HG03457 (cell line): Measurements from ENCODE around the gene RASSF4.
A peak's percentile ranks its signal among the peaks of the same experiment; 100 is the strongest.

Experiments used
- ATAC-seq: cut with Tn5 transposase; IDR thresholded peaks from one replicate; pipeline ENCODE4 v1.9.1; 2021; ENCODE audit warnings: moderate number of reproducible peaks; ENCODE audit not compliant: unreplicated experiment

The RASSF4 gene

GRCh38 chr10:44947371-44948152, 12.0 kb upstream of the RASSF4 start:
- ATAC-seq = peak; percentile 42

- no peak for ATAC-seq
These were observed 11.0 kb upstream of the RASSF4 start for GRCh38 chr10:44948642-44949041.

GRCh38 chr10:44949127-44949802, 10.3 kb upstream of the RASSF4 start:
- ATAC-seq = no peak

GRCh38 chr10:44949915-44950314, 9.7 kb upstream of the RASSF4 start:
- ATAC-seq = no peak

- ATAC-seq = no peak
These were observed 9.0 kb upstream of the RASSF4 start for GRCh38 chr10:44950326-44951225.

GRCh38 chr10:44951576-44952226, 7.9 kb upstream of the RASSF4 start:
- no peak for ATAC-seq

- ATAC-seq = no peak
These were observed 6.8 kb upstream of the RASSF4 start for GRCh38 chr10:44952779-44953231.

GRCh38 chr10:44954042-44954441, 5.6 kb upstream of the RASSF4 start:
- ATAC-seq = no peak

- ATAC-seq = no peak
These were observed 4.6 kb upstream of the RASSF4 start for GRCh38 chr10:44954962-44955361.

- no peak for ATAC-seq
These were observed 4.1 kb upstream of the RASSF4 start for GRCh38 chr10:44955413-44956070.

- no peak for ATAC-seq
These were observed 3.4 kb upstream of the RASSF4 start for GRCh38 chr10:44956226-44956625.

GRCh38 chr10:44956717-44957706, 2.6 kb upstream of the RASSF4 start:
- ATAC-seq = no peak

- no peak for ATAC-seq
These were observed 1.3 kb upstream of the RASSF4 start for GRCh38 chr10:44958196-44958897.

- no peak for ATAC-seq
These were observed 730 bp upstream of the RASSF4 start for GRCh38 chr10:44958898-44959246.

- ATAC-seq = no peak
These were observed 472 bp downstream of the RASSF4 start for GRCh38 chr10:44960088-44960460.

GRCh38 chr10:44960482-44961229, 1.1 kb downstream of the RASSF4 start:
- ATAC-seq = no peak

- no peak for ATAC-seq
These were observed 1.6 kb downstream of the RASSF4 start for GRCh38 chr10:44961230-44961571.
